ENCODE data around the gene CRAMP1. TPM values are rescaled to one million over a fixed set of nuclear protein-coding genes. Genes with fewer than 3 reads are reported as not detected.

Gene CRAMP1
- total RNA-seq, 1 experiment from 2014 or later = 33.0 TPM

DNA sequence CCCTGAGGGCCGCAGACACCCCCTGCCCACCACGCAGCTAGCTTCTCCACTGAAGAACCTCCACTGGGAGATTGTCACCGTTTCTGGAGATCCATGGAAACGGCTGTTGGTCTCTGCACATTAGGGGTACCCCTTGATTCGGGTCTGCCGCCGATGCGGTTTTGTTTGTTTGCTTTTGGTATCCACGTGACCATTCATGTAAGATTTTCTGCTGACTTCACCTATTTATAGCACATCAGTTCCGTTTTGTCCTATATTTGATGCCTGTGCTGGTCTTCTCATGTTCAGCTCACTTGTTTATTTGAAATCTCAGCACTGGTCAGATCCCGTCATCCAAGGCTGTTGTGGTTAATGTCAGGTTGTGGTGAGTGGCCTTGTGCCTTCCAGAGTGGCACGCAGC is 21.1 kb downstream of the CRAMP1 start:
- no peak for DNase-seq (ENCODE audit: low spot score)
- no TSS peak for BruUV-seq (replicated peaks)
- Histone ChIP-seq H3K27me3 (replicated peaks; ENCODE audit: insufficient read depth, low read depth, low read length, poor library complexity) (no peaks in the 10 kb centered on the region), H3K9me3 (ENCODE audit: low read depth, low read length, poor library complexity, severe bottlenecking) (no peaks in the 10 kb centered on the region), H3K4me1 (ENCODE audit: insufficient read depth, low read length, poor library complexity, severe bottlenecking) (no peaks in the 10 kb centered on the region), H3K4me3 (ENCODE audit: low read depth, low read length, poor library complexity, severe bottlenecking) (no peak overlapping the region), H3K36me3 (ENCODE audit: insufficient read depth, low read length, poor library complexity, severe bottlenecking) (peaks cover 31% of the 10 kb centered on the region), H3K27ac (ENCODE audit: low read depth, low read length, poor library complexity, severe bottlenecking) (no peak overlapping the region)
- CTCF ChIA-PET = no interaction called here
- TF ChIP-seq, protein P1, sequence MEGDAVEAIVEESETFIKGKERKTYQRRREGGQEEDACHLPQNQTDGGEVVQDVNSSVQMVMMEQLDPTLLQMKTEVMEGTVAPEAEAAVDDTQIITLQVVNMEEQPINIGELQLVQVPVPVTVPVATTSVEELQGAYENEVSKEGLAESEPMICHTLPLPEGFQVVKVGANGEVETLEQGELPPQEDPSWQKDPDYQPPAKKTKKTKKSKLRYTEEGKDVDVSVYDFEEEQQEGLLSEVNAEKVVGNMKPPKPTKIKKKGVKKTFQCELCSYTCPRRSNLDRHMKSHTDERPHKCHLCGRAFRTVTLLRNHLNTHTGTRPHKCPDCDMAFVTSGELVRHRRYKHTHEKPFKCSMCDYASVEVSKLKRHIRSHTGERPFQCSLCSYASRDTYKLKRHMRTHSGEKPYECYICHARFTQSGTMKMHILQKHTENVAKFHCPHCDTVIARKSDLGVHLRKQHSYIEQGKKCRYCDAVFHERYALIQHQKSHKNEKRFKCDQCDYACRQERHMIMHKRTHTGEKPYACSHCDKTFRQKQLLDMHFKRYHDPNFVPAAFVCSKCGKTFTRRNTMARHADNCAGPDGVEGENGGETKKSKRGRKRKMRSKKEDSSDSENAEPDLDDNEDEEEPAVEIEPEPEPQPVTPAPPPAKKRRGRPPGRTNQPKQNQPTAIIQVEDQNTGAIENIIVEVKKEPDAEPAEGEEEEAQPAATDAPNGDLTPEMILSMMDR (conservative IDR thresholded peaks at IDR 0.05; ENCODE audit: low read depth, low read length) = no peak
- no peak for TF ChIP-seq EZH2 (IDR thresholded peaks at IDR 0.05; ENCODE audit: borderline replicate concordance, low read depth, low read length, poor library complexity, severe bottlenecking)
- intact Hi-C loops (cut with micrococcal nuclease; ENCODE audit: unreplicated experiment) = no loop called here
- POLR2A ChIA-PET (ENCODE audit: low non-redundant PET) = no interaction called here

DNA sequence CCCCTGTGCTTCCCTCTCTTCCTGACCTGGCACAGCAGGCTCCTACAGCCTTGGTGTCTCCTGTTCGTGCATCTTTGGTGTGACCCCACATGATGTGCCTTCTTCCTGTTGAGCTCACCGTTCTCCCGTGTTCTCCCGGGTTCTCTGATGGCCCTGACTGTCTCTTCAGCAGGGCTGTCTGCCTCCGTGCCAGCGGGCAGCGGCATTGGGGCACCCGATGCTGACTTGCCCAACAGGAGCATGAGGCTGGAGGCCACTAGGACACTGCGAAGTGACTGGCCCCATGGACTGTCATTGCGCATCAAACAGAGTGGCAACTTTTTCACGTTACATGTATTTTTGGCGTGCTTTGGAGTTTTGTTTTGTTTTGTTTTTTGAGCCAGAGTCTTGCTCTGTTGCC is 22.4 kb downstream of the CRAMP1 start:
- no TSS peak for BruUV-seq (replicated peaks)
- Histone ChIP-seq H3K4me3 (ENCODE audit: low read depth, low read length, poor library complexity, severe bottlenecking) (no peak overlapping the region), H3K9me3 (ENCODE audit: low read depth, low read length, poor library complexity, severe bottlenecking) (no peaks in the 10 kb centered on the region), H3K27ac (ENCODE audit: low read depth, low read length, poor library complexity, severe bottlenecking) (no peak overlapping the region), H3K36me3 (ENCODE audit: insufficient read depth, low read length, poor library complexity, severe bottlenecking) (peaks cover 43% of the 10 kb centered on the region), H3K27me3 (replicated peaks; ENCODE audit: insufficient read depth, low read depth, low read length, poor library complexity) (no peaks in the 10 kb centered on the region), H3K4me1 (ENCODE audit: insufficient read depth, low read length, poor library complexity, severe bottlenecking) (no peaks in the 10 kb centered on the region)
- CTCF ChIA-PET = no interaction called here
- POLR2A ChIA-PET (ENCODE audit: low non-redundant PET) = no interaction called here
- TF ChIP-seq, protein P1 (conservative IDR thresholded peaks at IDR 0.05; ENCODE audit: low read depth, low read length) = no peak
- no peak for TF ChIP-seq EZH2 (IDR thresholded peaks at IDR 0.05; ENCODE audit: borderline replicate concordance, low read depth, low read length, poor library complexity, severe bottlenecking)
- no peak for DNase-seq (ENCODE audit: low spot score)
- intact Hi-C loops (cut with micrococcal nuclease; ENCODE audit: unreplicated experiment) = no loop called here

DNA sequence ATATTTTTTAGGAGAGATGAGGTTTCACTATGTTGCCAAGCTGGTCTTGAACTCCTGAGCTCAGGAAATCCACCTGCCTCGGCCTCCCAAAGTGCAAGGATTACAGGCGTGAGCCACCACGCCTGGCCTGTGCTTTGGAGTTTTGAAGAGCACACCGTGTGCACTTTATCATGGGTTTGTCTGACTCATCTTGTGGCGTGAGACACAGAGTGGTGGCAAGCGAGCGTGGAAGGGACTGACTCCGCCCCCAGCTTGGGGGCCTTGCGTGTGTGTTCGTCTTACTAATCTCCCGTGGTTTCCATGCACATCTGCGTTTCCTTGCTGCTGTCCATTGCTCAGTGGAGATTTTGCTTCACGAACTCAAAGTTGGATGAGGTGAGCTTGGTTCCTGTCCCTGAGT is 22.9 kb downstream of the CRAMP1 start:
- no peak overlapping the region for H3K27ac ChIP-seq (ENCODE audit: low read depth, low read length, poor library complexity, severe bottlenecking)
- BruUV-seq (replicated peaks) = no TSS peak
- no peak for TF ChIP-seq EZH2 (IDR thresholded peaks at IDR 0.05; ENCODE audit: borderline replicate concordance, low read depth, low read length, poor library complexity, severe bottlenecking)
- TF ChIP-seq, protein P1 (conservative IDR thresholded peaks at IDR 0.05; ENCODE audit: low read depth, low read length) = no peak
- no peaks in the 10 kb centered on the region for H3K27me3 ChIP-seq (replicated peaks; ENCODE audit: insufficient read depth, low read depth, low read length, poor library complexity)
- no peaks in the 10 kb centered on the region for H3K4me1 ChIP-seq (ENCODE audit: insufficient read depth, low read length, poor library complexity, severe bottlenecking)
- intact Hi-C loops (cut with micrococcal nuclease; ENCODE audit: unreplicated experiment) = no loop called here
- ChIA-PET POLR2A (ENCODE audit: low non-redundant PET) (no interaction called here), CTCF (no interaction called here)
- DNase-seq (ENCODE audit: low spot score) = no peak
- H3K4me3 ChIP-seq (ENCODE audit: low read depth, low read length, poor library complexity, severe bottlenecking) = no peak overlapping the region
- H3K9me3 ChIP-seq (ENCODE audit: low read depth, low read length, poor library complexity, severe bottlenecking) = no peaks in the 10 kb centered on the region
- H3K36me3 ChIP-seq (ENCODE audit: insufficient read depth, low read length, poor library complexity, severe bottlenecking) = peaks cover 45% of the 10 kb centered on the region

Data from A673 (cell line).